Measurements from ENCODE around the gene GSG1L2. TPM values are rescaled to one million over a fixed set of nuclear protein-coding genes. Genes with fewer than 3 reads are reported as not detected.

Gene GSG1L2
- total and polyA plus RNA-seq, 2 of the 13 experiments (the other 11 are each of a cell fraction or from before 2014, with no cell fraction given) = not detected

DNA sequence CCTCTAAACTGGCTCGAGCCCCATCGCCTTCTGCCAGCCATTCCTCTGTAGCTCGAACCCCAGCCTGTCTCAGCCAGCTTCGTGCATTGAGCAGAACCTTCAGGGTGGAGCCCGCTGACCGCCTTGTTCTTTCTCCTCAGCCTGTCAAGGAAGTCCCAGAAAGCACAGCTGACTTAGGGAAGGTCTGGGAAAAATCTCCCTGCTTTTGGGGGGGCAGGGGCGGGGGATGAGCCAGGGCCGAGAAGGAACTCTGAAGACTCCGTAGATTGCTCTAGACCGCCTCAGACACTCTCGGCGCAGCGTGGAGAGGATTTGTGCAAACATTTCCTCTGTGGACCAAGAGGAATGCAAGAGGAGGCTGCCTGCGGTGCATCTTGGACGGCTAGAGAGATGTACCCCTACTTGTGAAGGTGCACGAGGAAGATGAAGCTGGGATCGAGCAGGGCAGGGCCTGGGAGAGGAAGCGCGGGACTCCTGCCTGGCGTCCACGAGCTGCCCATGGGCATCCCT is 3.8 kb upstream of the GSG1L2 start, which contains the start of gene GLP2R (continued):
- TF ChIP-seq ZNF770 (CRISPR knock-in tag; IDR thresholded peaks at IDR 0.05) (no peak), ELF1 (CRISPR knock-in tag; IDR thresholded peaks at IDR 0.05) (no peak), ZNF280D (CRISPR knock-in tag; IDR thresholded peaks at IDR 0.05) (no peak), FUBP1 (CRISPR knock-in tag; IDR thresholded peaks at IDR 0.05; ENCODE audit: borderline replicate concordance) (no peak), WIZ (CRISPR knock-in tag; IDR thresholded peaks at IDR 0.05) (no peak), PLSCR1 (CRISPR knock-in tag; IDR thresholded peaks at IDR 0.05; ENCODE audit: borderline replicate concordance) (no peak)
- TF ChIP-seq, protein P1, sequence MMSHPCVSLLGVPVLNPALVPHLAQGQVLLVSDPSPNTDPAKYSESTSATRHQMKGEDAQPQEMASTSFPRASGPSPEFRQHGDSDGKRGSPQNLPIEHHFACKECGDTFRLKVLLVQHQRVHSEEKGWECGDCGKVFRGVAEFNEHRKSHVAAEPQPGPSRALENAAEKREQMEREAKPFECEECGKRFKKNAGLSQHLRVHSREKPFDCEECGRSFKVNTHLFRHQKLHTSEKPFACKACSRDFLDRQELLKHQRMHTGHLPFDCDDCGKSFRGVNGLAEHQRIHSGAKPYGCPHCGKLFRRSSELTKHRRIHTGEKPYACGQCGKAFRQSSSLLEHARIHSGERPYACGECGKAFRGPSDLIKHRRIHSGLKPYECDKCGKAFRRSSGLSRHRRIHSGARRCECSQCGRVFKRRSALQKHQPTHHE (CRISPR knock-in tag; IDR thresholded peaks at IDR 0.05; ENCODE audit: borderline replicate concordance) = no peak
